Neural crest cell (in vitro differentiated cells): ENCODE results near the gene CLUH. TPM values are rescaled to one million over a fixed set of nuclear protein-coding genes. Genes with fewer than 3 reads are reported as not detected.
"Not testable (repeated sequence)": the region's sequence is repeated elsewhere in the genome, so short reads cannot be mapped to it uniquely, and the experiment has no call there.

Source experiments
- DNase-seq: peaks from one replicate; pipeline ENCODE4 v3.0.0; 2021; ENCODE audit warnings: low read depth, mixed read lengths, low spot score
- H3K27ac Mint-ChIP-seq: one replicate; pipeline ENCODE4 v1.8.0; 2021; ENCODE audit warnings: mild to moderate bottlenecking, mixed read lengths; ENCODE audit not compliant: unreplicated experiment
- H3K27me3 Mint-ChIP-seq: 2 replicates; pipeline ENCODE4 v1.8.0; 2021; ENCODE audit warnings: low read depth, mild to moderate bottlenecking, mixed read lengths
- H3K36me3 Mint-ChIP-seq: 2 replicates; pipeline ENCODE4 v1.8.0; 2021; ENCODE audit warnings: low read depth, mild to moderate bottlenecking, mixed read lengths
- H3K4me1 Mint-ChIP-seq: 2 replicates; pipeline ENCODE4 v1.8.0; 2021; ENCODE audit warnings: mixed read lengths
- H3K4me3 Mint-ChIP-seq: one replicate; pipeline ENCODE4 v1.8.0; 2021; ENCODE audit warnings: mild to moderate bottlenecking, mixed read lengths
- H3K9me3 Mint-ChIP-seq: 2 replicates; pipeline ENCODE4 v1.8.0; 2021; ENCODE audit warnings: mixed read lengths
- CTCF ChIP-seq: fragments of 200-600 bp; sonication (generic); conservative IDR thresholded peaks from 2 replicates; pipeline ENCODE4 v1.5.0; 2021; ENCODE audit warnings: antibody characterized with exemption, mild to moderate bottlenecking
- total RNA-seq: library from RNA; stranded (reverse); gene quantifications from 2 replicates; pipeline ENCODE4 v1.2.1, GENCODE V29; 2021

CLUH gene
- total RNA-seq, 1 donor from 2014 or later = 59.6 TPM

GRCh38 chr17:2703181-2703580 lies 8.4 kb downstream of the CLUH start:
- Mint-ChIP-seq H3K4me3 (no peak overlapping the region), H3K4me1 (peaks cover 5% of the 10 kb centered on the region), H3K27ac (no peak overlapping the region), H3K9me3 (no peaks in the 10 kb centered on the region), H3K36me3 (no peaks in the 10 kb centered on the region), H3K27me3 (no peaks in the 10 kb centered on the region)
- no peak for TF ChIP-seq CTCF
- no peak for DNase-seq

GRCh38 chr17:2701996-2702741 lies 9.4 kb downstream of the CLUH start:
- no peak overlapping the region for H3K27ac Mint-ChIP-seq
- DNase-seq = no peak

GRCh38 chr17:2701161-2701995 lies 10.2 kb downstream of the CLUH start:
- no peak for DNase-seq
- Mint-ChIP-seq H3K9me3 (no peaks in the 10 kb centered on the region), H3K4me1 (peaks cover 5% of the 10 kb centered on the region), H3K27ac (no peak overlapping the region), H3K36me3 (no peaks in the 10 kb centered on the region), H3K27me3 (no peaks in the 10 kb centered on the region), H3K4me3 (no peak overlapping the region)
- TF ChIP-seq CTCF = no peak

More at GRCh38 chr17:2701996-2702741, 9.4 kb downstream of the CLUH start:
- H3K9me3 Mint-ChIP-seq = no peaks in the 10 kb centered on the region
- peaks cover 5% of the 10 kb centered on the region for H3K4me1 Mint-ChIP-seq
- no peaks in the 10 kb centered on the region for H3K36me3 Mint-ChIP-seq
- H3K4me3 Mint-ChIP-seq = no peak overlapping the region
- TF ChIP-seq CTCF = no peak
- no peaks in the 10 kb centered on the region for H3K27me3 Mint-ChIP-seq

GRCh38 chr17:2700491-2701141 lies 10.9 kb downstream of the CLUH start:
- Mint-ChIP-seq H3K4me1 (peaks cover 4% of the 10 kb centered on the region), H3K4me3 (no peak overlapping the region), H3K36me3 (no peaks in the 10 kb centered on the region), H3K27ac (no peak overlapping the region), H3K9me3 (no peaks in the 10 kb centered on the region), H3K27me3 (no peaks in the 10 kb centered on the region)
- DNase-seq = no peak
- TF ChIP-seq CTCF = no peak

- Mint-ChIP-seq H3K4me3 (no peak overlapping the region), H3K27ac (no peak overlapping the region)
- DNase-seq = no peak
Observed at GRCh38 chr17:2700030-2700490, 11.5 kb downstream of the CLUH start.

GRCh38 chr17:2699216-2699805 lies 12.3 kb downstream of the CLUH start:
- not testable (repeated sequence) for H3K4me1 Mint-ChIP-seq, DNase-seq, H3K9me3 Mint-ChIP-seq, H3K27ac Mint-ChIP-seq, H3K36me3 Mint-ChIP-seq, H3K27me3 Mint-ChIP-seq, H3K4me3 Mint-ChIP-seq

More at GRCh38 chr17:2700030-2700490, 11.5 kb downstream of the CLUH start:
- no peaks in the 10 kb centered on the region for H3K27me3 Mint-ChIP-seq
- TF ChIP-seq CTCF = no peak
- no peaks in the 10 kb centered on the region for H3K9me3 Mint-ChIP-seq
- no peaks in the 10 kb centered on the region for H3K36me3 Mint-ChIP-seq
- no peaks in the 10 kb centered on the region for H3K4me1 Mint-ChIP-seq
